A673 (cell line): ENCODE results near the gene MXD3.

ENCODE experiments used
- CTCF ChIP-seq: fragments of 300-800, 200-600 bp; sonication (generic); conservative IDR thresholded peaks from 2 replicates; pipeline ENCODE4 v1.5.1; 2017; ENCODE audit warnings: low read depth, mild to moderate bottlenecking, antibody characterized with exemption, low read length, moderate library complexity, mixed read lengths
- EZH2 ChIP-seq: fragments of 200-600 bp; sonication (generic); IDR thresholded peaks from 2 replicates; pipeline ENCODE4 v1.6.1; 2017; ENCODE audit warnings: borderline replicate concordance, low read depth, mild to moderate bottlenecking, mixed read lengths, antibody characterized with exemption, low read length; ENCODE audit not compliant: poor library complexity, severe bottlenecking

- TF ChIP-seq CTCF (no peak), EZH2 (no peak)
Measured at GRCh38 chr5:177296581-177296980, 15.1 kb downstream of the MXD3 start.
